Renal cortical epithelial cell (primary cell): ENCODE data around the gene AGAP1. TPM values are rescaled to one million over a fixed set of nuclear protein-coding genes. Genes with fewer than 3 reads are reported as not detected.

Source experiments
- DNase-seq: peaks from one replicate; pipeline ENCODE4 v3.0.0-alpha.2; 2011; ENCODE audit warnings: low read depth
- total RNA-seq: library from RNA; depleted of rRNA; stranded (reverse); fragments of >200 nt; gene quantifications from 2 replicates; pipeline ENCODE4 v1.2.3, GENCODE V29; 2014

AGAP1 gene
- total RNA-seq, 1 donor from 2014 or later, result 17.6 TPM

DNA sequence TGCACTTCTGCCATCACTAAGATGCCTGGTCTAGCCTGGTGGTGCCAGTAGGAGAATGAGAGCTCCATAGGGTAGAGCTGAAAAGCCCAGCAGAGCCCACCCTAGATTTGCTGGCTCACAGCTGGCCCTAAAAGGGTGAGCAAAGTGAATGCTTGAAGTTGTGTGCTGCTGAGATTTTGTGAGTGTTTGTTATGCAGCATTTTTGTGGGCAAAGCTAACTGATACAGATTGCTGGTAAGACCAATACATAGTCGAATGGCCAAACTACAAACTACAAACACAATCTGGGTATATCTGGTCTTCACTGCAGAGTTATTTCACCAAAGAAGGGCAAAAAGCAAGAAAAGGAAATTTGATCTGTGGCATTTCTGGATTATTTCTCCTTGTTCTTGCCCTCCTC, 7.1 kb upstream of the AGAP1 start:
- no peak for DNase-seq

DNA sequence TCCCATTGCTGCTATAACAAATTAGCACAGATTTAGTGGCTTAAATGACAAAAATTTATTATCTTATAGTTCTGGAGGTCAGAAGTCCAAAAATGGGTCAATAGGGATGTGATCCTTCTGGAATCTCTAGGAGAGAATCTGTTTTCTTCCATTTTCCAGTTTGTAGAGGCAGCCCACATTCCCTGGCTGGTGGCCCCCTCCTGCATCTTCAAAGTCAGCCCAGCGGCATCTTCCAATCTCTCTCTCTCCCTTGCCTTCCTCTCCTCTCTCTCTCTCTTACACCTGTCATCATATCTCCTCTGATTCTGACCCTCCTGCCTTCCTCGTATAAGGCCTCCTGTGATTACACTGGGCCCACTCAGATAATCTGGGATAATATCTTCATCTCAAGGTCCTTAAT, 3.9 kb upstream of the AGAP1 start:
- DNase-seq, result no peak

DNA sequence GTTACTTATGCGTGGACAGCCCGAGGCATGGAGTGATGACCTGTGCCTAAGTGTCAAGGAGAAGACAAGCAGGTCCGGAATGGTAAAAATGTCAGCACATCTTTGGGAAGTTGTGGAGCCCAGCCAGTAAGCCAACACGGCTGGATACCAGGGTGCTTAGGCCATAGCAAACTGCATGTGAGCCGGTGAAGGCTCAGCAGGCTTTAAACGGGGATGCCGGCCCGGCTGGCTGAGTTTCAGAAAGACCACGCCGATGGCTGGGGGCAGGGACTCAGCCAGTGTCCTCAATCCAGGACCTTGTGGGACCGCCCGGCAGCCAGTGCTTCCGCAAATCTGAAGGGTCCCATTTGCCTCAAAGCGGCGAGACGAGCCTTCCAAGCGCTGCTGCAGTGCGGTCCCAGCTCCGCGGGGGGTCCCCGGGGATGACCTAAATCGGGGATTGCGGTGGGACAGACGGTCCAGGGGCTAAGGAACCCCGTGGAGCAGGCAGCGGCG, 946 bp upstream of the AGAP1 start:
- DNase-seq, result no peak

DNA sequence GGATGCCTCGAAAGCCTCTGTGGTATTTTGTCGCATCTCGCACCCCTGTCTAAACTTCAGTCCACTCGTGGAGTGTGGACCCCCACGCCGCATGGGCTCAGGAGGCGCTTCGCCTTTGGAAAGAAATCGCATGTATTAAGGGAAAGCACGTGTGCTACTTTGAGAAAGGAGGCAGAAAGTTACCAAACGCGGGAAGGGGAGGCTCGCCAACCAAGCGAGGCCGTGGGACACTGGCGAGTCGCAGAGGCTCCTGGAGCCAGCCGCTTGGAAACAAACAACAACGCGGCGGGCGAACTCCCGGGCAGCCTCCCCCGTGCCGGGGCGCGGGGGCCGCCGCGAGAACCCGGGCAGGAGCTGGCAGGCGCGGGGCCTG, 455 bp upstream of the AGAP1 start:
- DNase-seq, result peak; percentile 26

DNA sequence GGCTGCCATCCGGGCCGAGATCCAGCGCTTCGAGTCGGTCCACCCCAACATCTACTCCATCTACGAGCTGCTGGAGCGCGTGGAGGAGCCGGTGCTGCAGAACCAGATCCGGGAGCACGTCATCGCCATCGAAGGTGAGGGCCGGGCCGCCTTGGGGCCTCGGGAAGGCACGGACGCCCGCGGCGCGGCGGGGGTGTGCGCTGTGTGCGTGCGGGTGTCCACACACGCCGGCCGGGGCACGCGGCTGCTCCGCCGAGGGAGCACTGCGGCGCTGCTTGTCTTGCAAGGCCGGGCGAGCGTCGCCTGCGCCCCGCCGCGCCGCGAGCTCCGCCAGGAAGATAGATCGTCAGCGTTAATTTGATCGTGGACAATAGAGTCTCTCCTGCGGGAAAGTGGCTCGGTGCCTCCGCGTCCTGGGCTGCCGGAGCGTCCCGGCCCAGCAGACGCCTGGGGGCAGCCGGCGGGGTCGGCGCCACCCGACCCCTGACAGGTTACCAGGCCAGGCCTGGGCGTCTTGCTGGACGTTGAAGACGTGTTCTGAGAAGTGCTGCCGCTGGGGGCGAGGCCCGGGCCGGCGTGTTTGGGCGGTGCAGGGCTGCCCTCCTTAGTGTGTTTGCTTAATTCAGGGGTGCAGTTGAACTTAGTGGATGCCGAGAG, 1.0 kb downstream of the AGAP1 start:
- no peak for DNase-seq

DNA sequence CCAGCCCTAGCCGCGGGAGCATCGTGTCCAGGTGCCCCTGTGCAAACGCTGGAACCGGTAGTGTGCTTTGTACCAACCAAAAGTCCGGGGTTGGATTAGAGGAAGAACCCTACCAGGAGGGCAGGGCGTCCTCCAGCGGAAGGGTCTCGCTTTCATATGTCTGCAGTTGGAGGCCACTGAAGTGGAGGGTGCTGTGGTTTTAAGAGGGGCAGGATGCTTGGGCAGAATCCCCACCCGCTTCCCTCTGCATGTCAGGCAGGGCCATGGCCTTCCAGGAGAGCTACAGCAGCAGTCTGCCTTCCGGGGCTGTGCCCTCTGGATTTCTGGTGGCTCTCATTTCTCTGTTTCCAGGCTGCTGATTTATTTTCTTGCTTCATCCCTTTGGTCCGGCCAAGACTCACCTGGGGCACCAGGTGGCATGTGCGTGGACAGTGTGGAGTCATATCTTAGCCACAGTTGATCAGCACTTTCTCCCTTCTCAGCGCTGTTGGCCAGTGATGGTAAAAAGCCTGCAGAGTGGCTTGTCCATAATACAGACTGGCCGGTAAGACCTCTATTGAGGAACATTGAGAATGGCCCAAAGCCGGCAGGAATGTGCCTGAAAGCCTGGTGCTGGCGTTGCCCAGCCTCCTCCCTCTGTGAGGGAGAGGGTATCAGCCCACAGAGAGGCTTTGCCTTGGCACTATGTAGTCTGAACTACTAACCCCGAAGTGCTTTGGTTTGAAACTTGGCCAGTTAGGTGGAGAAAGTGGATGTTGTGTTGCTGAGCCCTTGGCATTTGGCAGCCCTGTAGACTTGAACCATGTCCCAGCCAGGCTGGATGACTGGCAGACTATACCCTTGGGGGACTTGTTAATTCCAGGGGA, 1.8 kb downstream of the AGAP1 start:
- no peak for DNase-seq

DNA sequence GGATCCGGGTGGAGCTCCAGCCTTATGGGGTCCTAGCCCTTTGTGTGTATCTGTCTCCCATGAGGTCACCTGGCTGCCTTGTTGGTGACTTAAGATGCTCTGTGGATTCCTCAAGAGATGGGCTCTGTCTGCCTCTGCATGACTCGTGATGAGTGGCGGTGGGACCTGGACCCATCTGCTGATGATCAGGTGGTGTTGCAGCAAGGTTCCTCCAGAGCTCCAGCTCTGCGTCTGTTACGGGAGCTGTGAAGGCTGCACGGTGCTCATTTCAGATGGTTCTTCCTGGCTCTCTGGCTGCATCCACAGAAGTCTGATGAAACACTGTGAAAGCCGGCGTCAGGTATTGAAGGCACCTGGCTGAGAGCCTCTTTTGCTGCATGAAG, 2.4 kb downstream of the AGAP1 start:
- no peak for DNase-seq

DNA sequence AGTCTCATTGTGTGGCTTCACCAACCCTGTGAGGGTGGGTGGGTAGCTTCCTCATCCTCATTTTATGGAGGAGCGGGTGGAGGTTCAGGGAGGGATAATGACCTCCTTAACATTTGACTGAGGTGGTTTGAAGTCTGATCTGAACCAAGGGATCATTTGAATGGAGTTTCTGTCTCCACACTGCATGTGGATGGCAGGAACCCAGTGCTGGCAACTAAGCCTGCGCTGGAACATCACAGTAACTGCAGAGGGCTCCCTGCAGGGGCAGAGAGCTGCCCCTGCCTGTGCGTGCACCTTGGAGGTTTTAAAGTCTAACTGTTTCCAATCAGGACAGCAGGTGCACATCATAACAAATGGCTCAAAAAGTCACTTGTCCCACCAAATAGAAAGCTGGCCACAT, 3.3 kb downstream of the AGAP1 start:
- no peak for DNase-seq

DNA sequence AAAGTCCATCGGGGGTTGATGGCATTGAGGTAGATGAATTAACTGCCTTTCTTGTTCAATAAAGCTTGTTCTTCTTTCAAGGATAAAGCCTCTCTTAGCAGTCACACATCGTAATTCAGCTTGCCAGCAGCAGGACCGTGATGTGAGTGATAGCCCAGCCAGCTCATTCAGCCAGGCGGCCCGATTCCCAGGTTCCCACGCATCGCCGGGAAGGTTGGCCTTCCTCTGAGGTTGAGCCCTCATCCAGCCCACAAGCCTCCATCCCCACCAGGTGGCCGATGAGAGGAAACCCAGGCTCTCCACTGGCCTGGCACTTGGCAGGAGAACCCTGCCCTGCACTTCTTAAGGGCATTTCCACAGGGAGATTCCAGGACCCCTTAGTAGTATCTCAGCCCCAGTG, 4.7 kb downstream of the AGAP1 start:
- peak; percentile 45 for DNase-seq

DNA sequence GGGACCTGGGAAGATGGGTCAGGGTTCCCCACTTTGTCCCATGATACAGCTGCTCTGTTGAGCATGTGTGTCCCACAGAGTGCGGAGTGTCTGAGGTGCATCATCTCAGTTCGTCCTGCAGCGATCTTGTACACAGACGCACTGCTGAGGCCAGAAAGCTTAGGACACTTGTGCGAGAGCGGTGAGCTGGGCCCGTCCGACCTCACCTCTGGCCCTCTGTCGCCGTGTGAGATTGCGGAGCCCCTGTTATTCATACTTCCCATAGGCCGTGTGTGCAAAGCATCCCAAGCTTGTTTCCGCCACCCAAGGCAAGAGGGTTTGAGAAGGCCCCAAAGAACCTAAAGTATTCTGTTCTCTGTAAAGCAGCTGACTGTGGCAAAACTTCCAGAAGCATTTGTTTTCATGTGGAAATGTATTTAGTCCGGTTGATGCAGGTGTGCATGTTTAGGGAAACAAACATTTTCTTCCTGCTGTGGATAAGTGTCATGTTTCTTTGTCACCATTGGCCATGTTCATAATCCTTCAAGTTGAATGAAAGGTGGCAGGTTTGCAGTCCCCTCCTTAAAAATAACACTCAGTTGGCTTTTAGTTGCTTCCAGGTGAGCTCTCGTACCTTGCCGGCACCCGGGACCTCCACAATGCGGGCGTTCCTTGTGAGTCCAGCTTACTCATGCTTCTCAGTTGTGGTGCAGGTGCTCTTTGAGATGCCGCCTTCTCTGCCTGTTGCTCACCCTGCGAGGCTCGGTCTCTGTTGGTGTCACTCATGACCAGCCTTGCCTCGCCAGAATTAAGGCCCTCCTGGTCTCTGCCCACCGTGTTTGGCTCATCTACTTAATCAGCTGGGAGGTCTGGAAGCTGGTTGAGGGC, 5.3 kb downstream of the AGAP1 start:
- no peak for DNase-seq

DNA sequence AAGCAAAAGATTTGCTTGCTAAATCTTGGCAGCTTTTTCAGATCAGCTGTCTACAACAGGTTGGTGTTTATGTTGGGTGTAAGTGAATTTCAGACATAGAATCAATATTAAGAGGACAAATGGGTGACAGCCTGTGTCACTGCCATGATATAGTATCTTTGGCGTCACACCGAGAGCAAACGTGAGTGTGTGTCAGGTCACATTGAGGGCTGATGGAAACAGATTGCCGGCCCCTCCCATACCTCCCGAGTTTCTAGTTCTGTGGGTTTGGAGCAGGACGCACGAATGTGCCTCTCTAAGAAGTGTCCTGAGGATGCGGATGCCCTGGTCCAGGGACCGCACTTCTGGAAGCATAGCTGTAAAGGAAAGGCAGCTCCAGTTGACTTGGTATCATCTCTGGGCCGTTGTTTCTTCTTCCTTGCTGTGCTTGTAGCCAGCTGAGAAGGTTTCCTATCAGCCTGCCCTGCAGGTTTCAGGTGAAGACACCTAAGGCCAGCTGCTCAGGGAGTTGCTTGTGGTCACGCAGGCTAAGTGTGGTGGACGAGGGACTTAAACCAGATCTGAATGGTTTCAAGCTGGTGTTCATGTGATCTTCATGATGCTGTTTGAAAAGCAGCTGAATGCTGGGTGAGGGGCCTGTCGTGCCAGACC, 6.4 kb downstream of the AGAP1 start:
- no peak for DNase-seq

DNA sequence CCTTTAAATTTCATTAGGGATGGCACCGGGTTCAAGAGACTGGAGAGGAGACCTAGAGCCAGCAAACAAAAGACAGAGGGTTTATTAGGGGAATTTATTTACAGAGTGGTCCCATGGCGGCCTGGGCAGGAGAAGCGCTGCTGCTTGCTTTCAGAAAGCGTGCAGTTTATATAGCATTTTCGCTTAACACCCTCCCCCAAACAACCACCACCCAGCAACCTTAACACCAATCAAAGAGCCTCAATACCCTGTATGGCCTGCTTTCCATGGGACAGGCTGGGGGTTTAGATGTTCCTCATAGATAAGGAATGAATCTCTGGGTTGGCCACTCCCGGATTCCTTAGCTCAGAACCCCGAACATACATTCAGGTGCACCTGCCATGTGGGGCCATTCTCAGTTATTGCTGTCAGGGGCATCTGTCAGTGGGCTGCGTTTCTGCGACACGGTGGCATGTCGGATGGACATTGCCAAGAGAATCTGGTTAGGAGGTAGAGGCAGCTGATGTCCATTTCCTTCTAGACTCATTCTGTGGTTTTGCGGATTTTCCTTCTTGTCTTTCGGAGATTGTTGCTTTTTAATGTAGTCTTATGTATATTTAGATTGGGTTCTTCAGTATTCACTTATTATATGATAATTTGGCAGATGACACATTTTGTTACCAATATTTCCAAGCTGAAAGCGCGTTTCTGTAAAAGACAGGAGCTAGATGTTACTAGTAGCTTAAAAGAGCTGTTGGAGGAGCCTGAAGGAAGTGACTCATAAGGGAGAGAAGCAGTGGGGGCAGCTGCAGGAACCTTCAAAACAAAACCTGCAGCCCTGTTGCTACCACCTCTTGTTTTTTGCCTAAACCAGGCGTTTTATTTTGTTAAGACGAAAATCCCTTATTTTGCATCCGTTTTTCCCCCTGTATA, 7.2 kb downstream of the AGAP1 start:
- DNase-seq, result peak; percentile 71

DNA sequence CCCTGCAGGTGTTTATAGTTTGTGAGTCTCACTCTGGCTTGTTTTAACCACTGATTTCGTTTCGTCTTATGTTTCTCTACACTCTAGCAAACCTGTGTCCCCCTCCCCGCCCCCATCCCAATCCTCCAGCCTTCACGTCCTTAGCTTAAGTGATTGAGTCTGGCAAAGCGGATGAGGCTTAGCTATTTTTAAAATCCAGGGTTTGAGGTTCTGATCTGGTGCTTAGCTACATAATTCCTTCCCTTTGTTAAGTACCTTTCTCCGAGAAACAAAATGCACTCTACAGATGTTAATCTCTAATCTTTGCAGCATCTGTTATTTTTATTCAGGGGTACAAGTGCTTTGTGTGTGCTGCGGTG, 7.8 kb downstream of the AGAP1 start:
- DNase-seq, result no peak

DNA sequence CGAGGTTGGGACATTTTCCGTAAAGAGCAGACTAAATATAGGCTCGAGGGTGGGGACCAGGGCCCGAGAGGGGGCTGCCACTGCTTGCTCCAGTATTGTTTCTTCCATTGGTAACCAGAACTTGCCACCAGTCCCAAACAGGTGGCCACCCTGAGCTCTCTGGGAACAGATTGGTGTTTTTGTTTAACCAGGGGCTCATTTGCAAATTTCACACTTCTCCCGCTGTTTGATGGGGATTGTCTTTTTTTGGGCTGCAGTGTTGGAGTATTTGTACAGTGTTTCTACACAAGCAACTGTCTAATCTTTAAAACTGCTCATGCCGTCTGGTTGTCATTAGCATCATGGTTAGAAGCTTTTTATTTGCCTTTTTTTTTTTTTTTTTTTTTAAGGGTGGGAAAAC, 8.5 kb downstream of the AGAP1 start:
- no peak for DNase-seq

DNA sequence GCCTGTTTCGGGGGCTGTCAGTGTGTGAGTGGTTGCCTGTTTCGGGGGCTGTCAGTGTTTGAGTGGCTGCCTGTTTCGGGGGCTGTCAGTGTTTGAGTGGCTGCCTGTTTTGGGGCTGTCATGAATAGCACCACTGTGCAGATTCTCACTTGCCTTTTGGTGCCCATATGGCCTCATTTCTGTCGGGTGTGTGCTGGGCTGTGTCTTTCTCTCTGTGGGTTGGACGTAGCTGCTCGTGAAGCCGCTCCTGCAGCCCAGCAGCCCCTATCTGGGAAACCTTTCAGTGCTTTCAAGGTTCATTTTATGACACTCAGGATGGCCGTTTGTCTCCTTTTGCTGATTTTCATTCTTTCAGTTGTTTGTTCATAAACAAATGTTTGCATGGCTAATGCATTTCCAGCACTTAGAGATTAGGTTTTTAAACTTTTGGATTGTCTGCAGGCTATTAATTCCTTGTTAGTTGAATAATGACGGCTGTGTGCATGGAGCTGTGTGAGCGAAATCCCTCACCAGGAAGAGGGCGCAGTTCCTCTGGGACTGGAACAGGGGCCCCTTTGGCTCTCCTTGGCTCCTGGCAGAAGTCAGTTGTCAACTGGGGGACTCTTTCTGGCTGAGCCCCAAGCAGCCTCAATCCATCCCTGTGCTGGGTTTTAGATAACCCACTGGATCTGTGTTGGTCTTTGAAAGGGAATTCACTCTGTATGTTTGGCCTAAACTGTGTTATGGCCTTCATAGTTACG, 10.8 kb downstream of the AGAP1 start:
- DNase-seq, result no peak

DNA sequence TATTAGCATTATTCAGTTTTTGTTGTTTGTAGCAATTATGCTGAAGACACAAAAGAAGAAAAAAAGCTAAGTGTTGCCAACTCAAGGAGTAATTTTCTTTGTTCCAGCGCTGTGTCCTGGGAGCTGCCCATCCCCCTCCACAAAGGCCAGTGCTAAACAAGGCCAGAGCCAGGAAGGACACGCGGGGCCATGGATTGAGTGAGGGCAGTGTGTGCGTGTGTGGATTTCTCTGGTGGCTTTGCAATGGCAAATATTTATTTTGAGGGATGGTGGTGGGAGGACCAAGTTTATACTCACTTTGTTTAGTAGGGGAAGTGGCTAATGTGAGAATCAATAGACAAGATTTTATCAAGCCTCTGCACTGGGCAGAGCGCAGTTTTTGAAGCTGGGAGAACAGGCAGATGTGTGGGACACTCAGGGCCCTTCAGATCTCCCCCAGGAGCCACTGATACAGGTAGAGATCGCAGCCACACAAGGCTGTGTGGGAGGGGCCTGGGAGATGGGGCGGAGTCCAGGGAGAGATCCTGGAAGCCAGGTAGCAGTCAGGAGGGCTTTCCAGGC, 11.4 kb downstream of the AGAP1 start:
- no peak for DNase-seq

DNA sequence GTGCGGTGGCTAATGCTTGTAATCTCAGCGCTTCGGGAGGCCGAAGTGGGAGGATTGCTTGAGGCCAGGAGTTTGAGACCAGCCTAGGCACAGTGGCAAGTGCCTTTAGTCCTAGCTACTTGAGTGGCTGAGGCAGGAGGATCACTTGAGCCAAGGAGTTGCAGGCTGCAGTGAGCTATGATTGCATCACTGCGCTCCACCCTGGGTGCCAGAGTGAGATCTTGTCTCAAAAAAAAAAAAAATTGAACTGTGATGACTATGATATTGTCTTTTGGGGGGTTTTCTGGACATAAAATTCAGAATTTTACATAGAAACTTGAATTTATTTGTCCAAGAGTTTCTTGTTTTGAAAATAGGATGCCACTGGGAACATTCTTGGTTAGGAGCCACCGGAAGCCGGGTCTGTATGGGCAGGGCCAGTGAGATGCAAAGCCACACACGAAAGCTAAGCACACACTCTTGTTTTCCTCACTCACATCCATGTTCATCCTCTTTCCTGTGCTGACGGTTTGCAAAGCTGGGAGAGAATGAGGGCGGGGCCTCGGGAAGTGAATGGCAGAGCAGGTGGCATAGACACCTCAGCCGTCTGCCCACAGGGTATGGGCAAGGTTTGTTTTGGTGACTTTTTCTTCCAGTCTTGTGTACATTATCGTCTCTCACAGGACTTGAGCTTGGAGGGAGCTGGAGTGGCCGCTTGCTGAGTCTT, 12.6 kb downstream of the AGAP1 start:
- no peak for DNase-seq

DNA sequence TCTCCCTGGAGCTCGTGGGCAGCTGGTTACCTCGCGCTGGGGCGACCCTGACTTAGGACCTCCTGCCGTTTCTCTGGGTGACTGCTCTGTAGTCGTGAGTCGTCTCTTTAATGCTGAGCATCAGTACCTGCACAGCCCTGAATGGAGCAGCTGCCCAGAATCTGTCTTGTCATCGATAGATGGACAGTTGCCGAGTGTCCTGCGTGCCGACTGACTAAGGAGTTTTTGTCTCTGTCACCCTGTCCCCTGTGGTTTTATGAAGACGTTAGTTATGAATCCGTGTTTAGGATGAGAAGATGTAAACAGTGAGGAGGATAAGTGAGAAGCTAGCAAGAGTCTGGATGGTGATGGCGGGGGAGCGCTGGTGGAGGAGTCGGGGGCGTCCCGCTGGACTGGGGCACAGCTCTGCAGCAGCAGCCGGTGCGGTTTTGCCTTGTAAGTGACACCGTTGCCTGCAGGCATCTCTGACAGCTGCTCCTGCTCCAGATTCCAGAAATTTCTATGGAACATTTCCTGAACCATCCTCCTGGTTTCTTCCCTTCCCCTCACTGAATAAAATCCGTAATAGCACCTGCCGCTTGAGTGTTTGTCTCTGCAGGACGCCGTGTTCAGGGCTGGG, 13.3 kb downstream of the AGAP1 start:
- DNase-seq, result no peak

DNA sequence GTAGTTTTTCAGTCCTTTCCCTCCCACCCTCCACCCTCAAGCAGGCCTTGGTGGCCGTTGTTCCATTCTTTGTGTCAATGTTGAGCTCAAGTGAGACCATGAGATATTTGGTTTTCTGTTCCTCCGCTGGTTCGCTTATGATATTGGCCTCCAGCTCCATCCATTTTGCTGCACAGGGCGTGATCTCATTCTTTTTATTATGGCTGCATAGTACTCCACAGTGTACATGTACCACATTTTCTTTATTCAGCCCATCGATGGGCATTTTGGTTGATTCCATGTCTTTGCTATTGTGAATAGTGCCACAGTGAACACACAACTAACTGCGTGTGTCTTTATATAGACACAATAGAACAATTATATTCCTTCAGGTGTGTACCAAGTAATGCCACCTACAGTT, 14.1 kb downstream of the AGAP1 start:
- no peak for DNase-seq
